ENCODE results near the gene BBX. TPM values are rescaled to one million over a fixed set of nuclear protein-coding genes. Genes with fewer than 3 reads are reported as not detected.

BBX gene
- total and polyA plus RNA-seq, 2 of the 4 experiments (the other 2 are of a cell fraction), result 13.6 to 107 TPM

GRCh38 chr3:107676469-107677309 lies 153.9 kb downstream of the BBX start:
- H3K56ac ChIP-seq (ENCODE audit: extremely low read depth, insufficient read depth, low read length), result no peak overlapping the region
- H3K23ac ChIP-seq (ENCODE audit: low read depth, low read length), result no peak overlapping the region
- DNase-seq (peak; percentile 43), ATAC-seq (ENCODE audit: low read depth) (peak; percentile 54; the same call in 1 of the 2 replicates)
- no peaks in the 10 kb centered on the region for H3K9me1 ChIP-seq (ENCODE audit: insufficient read depth, low read length)
- no CpG with 5 or more reads among the region's 2 CpGs for WGBS, 2 experiments (ENCODE audit: extremely low coverage in 2 of 2, insufficient read length in 1 of 2)
- H2BK120ac ChIP-seq (ENCODE audit: low read depth, low read length), result no peak overlapping the region
- H3K79me1 ChIP-seq (ENCODE audit: low read depth in 1 of 2, low read length in 2 of 2), result peaks cover 0 to 8% of the 10 kb centered on the region in 2 experiments; a peak in 1 of 4 replicates
- no peak overlapping the region for H2BK5ac ChIP-seq (ENCODE audit: low read depth, low read length, poor library complexity, severe bottlenecking)
- H2BK20ac ChIP-seq (ENCODE audit: low read depth, low read length), result no peak overlapping the region
- intact Hi-C loops (cut with micrococcal nuclease) (loop anchor here (1.0 to 5.0 kb wide), 3 partner anchors 65 to 731 kb away; no protein-coding TSS in a partner anchor), in situ Hi-C loops (cut with MboI; ENCODE audit: low sequenced_read_pairs) (loop anchor here (5.0 to 10.0 kb wide), 2 partner anchors 66 to 808 kb away; no protein-coding TSS in a partner anchor), dilution Hi-C loops (cut with HindIII; ENCODE audit: low sequenced_read_pairs, unreplicated experiment) (no loop called here)
- TF ChIP-seq SMC3 (IDR thresholded peaks at IDR 0.05; ENCODE audit: low read depth, low read length), result peak; percentile 61
- peak; percentile 50 for TF ChIP-seq RAD21 (IDR thresholded peaks at IDR 0.05; ENCODE audit: low read length)
- TF ChIP-seq FOS (IDR thresholded peaks at IDR 0.05; ENCODE audit: low read depth, low read length), result no peak
- no peak for TF ChIP-seq POLR2A (IDR thresholded peaks at IDR 0.05; ENCODE audit: low read depth, low read length)
- TF ChIP-seq CTCF (conservative IDR thresholded peaks at IDR 0.05; ENCODE audit: low read depth, low read length), result peak; percentile 57
- H3K4ac ChIP-seq (ENCODE audit: low read depth, low read length), result no peak overlapping the region
- ChIA-PET CTCF (interaction anchor here (0.6 to 1.8 kb wide), 9 partner anchors 10 to 74 kb away, joined by 3 to 7 read pairs (median 3); no protein-coding TSS in a partner anchor), POLR2A (ENCODE audit: unreplicated experiment) (interaction anchor here (0.7 kb wide), 1 partner anchor 566 kb away, joined by 6 read pairs; no protein-coding TSS in a partner anchor)
- no peak overlapping the region for H2AFZ ChIP-seq (replicated peaks; ENCODE audit: low read length, poor library complexity)
- no peak overlapping the region for H2BK15ac ChIP-seq (ENCODE audit: low read depth, low read length)
- H4K8ac ChIP-seq (ENCODE audit: low read depth in 2 of 2, low read length in 2 of 2), result no peak overlapping the region
- H3K36me3 ChIP-seq (ENCODE audit: control insufficient read depth, insufficient read depth, low read length), result no peaks in the 10 kb centered on the region
- no peaks in the 10 kb centered on the region for H3K27me3 ChIP-seq (ENCODE audit: control insufficient read depth, insufficient read depth, low read length)
- no peak overlapping the region for H4K91ac ChIP-seq (ENCODE audit: insufficient read depth, low read depth, low read length)
- H4K20me1 ChIP-seq (ENCODE audit: insufficient read depth, low read length), result no peaks in the 10 kb centered on the region
- no peak overlapping the region for H3K18ac ChIP-seq (ENCODE audit: low read depth, low read length)
- H2AK5ac ChIP-seq (ENCODE audit: low read depth, low read length), result no peak overlapping the region
- no peak overlapping the region for H2AK9ac ChIP-seq (replicated peaks; ENCODE audit: low read depth, low read length, poor library complexity)
- BruUV-seq (replicated peaks), result no TSS peak
- H4K5ac ChIP-seq (ENCODE audit: low read depth, low read length), result no peak overlapping the region
- peaks cover 2% of the 10 kb centered on the region; the same call in 1 of the 2 replicates for H3K9me3 ChIP-seq (ENCODE audit: control insufficient read depth, insufficient read depth, low read length)
- H3K4me3 ChIP-seq (ENCODE audit: insufficient read depth, low read depth, low read length), result no peak overlapping the region
- H3K27ac ChIP-seq (ENCODE audit: insufficient read depth, low read length), result no peak overlapping the region
- H3K4me2 ChIP-seq (ENCODE audit: low read depth, low read length), result no peak overlapping the region
- no peak overlapping the region for H3K14ac ChIP-seq (replicated peaks; ENCODE audit: low read depth, low read length)
- H3K4me1 ChIP-seq (ENCODE audit: control insufficient read depth, insufficient read depth, low read length), result 0 out of 2 replicates have a peak, but pooled peaks cover 3% of the 10 kb centered on the region
- no peak overlapping the region for H3K9ac ChIP-seq (ENCODE audit: low read depth, low read length)

Data from IMR-90 (cell line).